HepG2 (cell line): ENCODE results near the gene RAB3A. TPM values are rescaled to one million over a fixed set of nuclear protein-coding genes. Genes with fewer than 3 reads are reported as not detected.

Experiments used
- ASH2L ChIP-seq: fragments of 300-600, 200-600 bp; sonication (generic); IDR thresholded peaks from 2 replicates; pipeline ENCODE4 v1.7.0; 2017; ENCODE audit warnings: low read depth, mild to moderate bottlenecking, moderate library complexity, mixed read lengths, low read length; ENCODE audit not compliant: insufficient read length
- CAMTA2 ChIP-seq: sonication (generic); formaldehyde crosslinking; IDR thresholded peaks from 2 replicates; pipeline ENCODE4 v1.4.0; 2020; ENCODE audit warnings: mild to moderate bottlenecking, missing genetic modification reagents, borderline replicate concordance
- MIER2 ChIP-seq: IDR thresholded peaks from 2 replicates; pipeline ENCODE4 v1.6.1; 2016; ENCODE audit warnings: missing biosample characterization, missing genetic modification reagents
- MNT ChIP-seq: fragments of 450-650 bp; IDR thresholded peaks from 2 replicates; pipeline ENCODE4 v1.6.1; 2016
- MTF2 ChIP-seq: sonication (generic); formaldehyde crosslinking; IDR thresholded peaks from 2 replicates; pipeline ENCODE4 v1.5.0; 2020; ENCODE audit warnings: missing genetic modification reagents, borderline replicate concordance
- MXI1 ChIP-seq: IDR thresholded peaks from 3 replicates; pipeline ENCODE4 v1.6.1; 2012; ENCODE audit warnings: low read depth, low read length, inconsistent platforms, borderline replicate concordance
- NFATC3 ChIP-seq: sonication (generic); formaldehyde crosslinking; IDR thresholded peaks from 2 replicates; pipeline ENCODE4 v1.5.1; 2020; ENCODE audit warnings: mild to moderate bottlenecking, missing genetic modification reagents
- REXO4 ChIP-seq: sonication (generic); formaldehyde crosslinking; IDR thresholded peaks from 2 replicates; pipeline ENCODE4 v1.8.0; 2022; ENCODE audit warnings: missing genetic modification reagents, mild to moderate bottlenecking, borderline replicate concordance
- RFXAP ChIP-seq: sonication (generic); formaldehyde crosslinking; IDR thresholded peaks from 2 replicates; pipeline ENCODE4 v1.4.0; 2020; ENCODE audit warnings: missing genetic modification reagents, borderline replicate concordance
- SP1 ChIP-seq, 2 experiments: fragments of 450-650 bp in 1 of 2; sonication (generic) in 1 of 2; formaldehyde crosslinking in 1 of 2; IDR thresholded peaks; 2 replicates each; pipeline versions ENCODE4 v1.4.0 to v1.6.1; 2016 to 2020; ENCODE audit warnings: missing genetic modification reagents in 1 of 2
- ZMYM3 ChIP-seq: sonication (generic); formaldehyde crosslinking; IDR thresholded peaks from 2 replicates; pipeline ENCODE4 v1.5.1; 2020; ENCODE audit warnings: mild to moderate bottlenecking, missing genetic modification reagents
- ZMYM4 ChIP-seq: sonication (generic); formaldehyde crosslinking; IDR thresholded peaks from 2 replicates; pipeline ENCODE4 v1.8.1; 2023; ENCODE audit warnings: mild to moderate bottlenecking, missing genetic modification reagents
- ZNF124 ChIP-seq: sonication (generic); formaldehyde crosslinking; IDR thresholded peaks from 2 replicates; pipeline ENCODE4 v1.4.0; 2020; ENCODE audit warnings: missing genetic modification reagents
- ZNF318 ChIP-seq: sonication (generic); formaldehyde crosslinking; IDR thresholded peaks from 2 replicates; pipeline ENCODE4 v1.4.0; 2020; ENCODE audit warnings: mild to moderate bottlenecking, missing genetic modification reagents
- ZNF367 ChIP-seq: sonication (generic); formaldehyde crosslinking; IDR thresholded peaks from 2 replicates; pipeline ENCODE4 v1.4.0; 2020; ENCODE audit warnings: missing genetic modification reagents, borderline replicate concordance
- ZNF570 ChIP-seq: sonication (generic); formaldehyde crosslinking; IDR thresholded peaks from 2 replicates; pipeline ENCODE4 v1.4.0; 2020; ENCODE audit warnings: mild to moderate bottlenecking, missing genetic modification reagents, borderline replicate concordance
- ZNF737 ChIP-seq: sonication (generic); formaldehyde crosslinking; IDR thresholded peaks from 2 replicates; pipeline ENCODE4 v1.5.0; 2020; ENCODE audit warnings: missing genetic modification reagents, mild to moderate bottlenecking, borderline replicate concordance
- ZNF800 ChIP-seq: sonication (generic); formaldehyde crosslinking; IDR thresholded peaks from 2 replicates; pipeline ENCODE4 v1.4.0; 2020; ENCODE audit warnings: missing genetic modification reagents
- polyA plus RNA-seq, 8 experiments: library from polyadenylated mRNA; depleted of rRNA in 3 of 8; stranded (reverse) in 7 of 8; unstranded in 1 of 8; fragments of >200 nt; fragmentation: Illumina TruSeq in 4 of 8; extraction: Trizol in 4 of 8; gene quantifications; 2 replicates each; pipeline versions ENCODE4 v1.2.1 to v1.2.3, GENCODE V29; 2011 to 2016; ENCODE audit warnings: low read depth in 4 of 8, missing spikeins in 1 of 8, mixed read lengths in 1 of 8; ENCODE audit not compliant: insufficient read depth in 1 of 8
- total RNA-seq, 5 experiments: library from RNA; depleted of rRNA; stranded (reverse); fragments of >200 nt; fragmentation: Illumina TruSeq; extraction: Trizol; gene quantifications; 2 replicates each; pipeline ENCODE4 v1.2.3, GENCODE V29; 2016; ENCODE audit warnings: low read depth in 1 of 5

The RAB3A gene
- total and polyA plus RNA-seq, 2 of the 13 experiments (the other 11 are each of a cell fraction or from before 2014, with no cell fraction given), result 0.58 to 0.98 TPM

GRCh38 chr19:18192673-18193387 is 11.0 kb downstream of the RAB3A start, which contains the start of gene MPV17L2 (continued):
- TF ChIP-seq ZNF318 (CRISPR knock-in tag) (no peak), ZNF124 (CRISPR knock-in tag) (0 out of 2 replicates have a peak, but pooled peaks have one; percentile 44), MTF2 (CRISPR knock-in tag) (no peak), ZNF570 (CRISPR knock-in tag) (no peak), ZMYM3 (CRISPR knock-in tag) (no peak), NFATC3 (CRISPR knock-in tag) (no peak), CAMTA2 (CRISPR knock-in tag) (no peak), ZNF737 (CRISPR knock-in tag) (no peak), SP1 (IDR thresholded peaks at IDR 0.05) (peak; percentile 93), SP1 (CRISPR knock-in tag; IDR thresholded peaks at IDR 0.05) (peak; percentile 98), MNT (peak; percentile 40), ZMYM4 (CRISPR knock-in tag) (peak; percentile 81), RFXAP (CRISPR knock-in tag) (peak; percentile 99), ZNF800 (CRISPR knock-in tag) (0 out of 2 replicates have a peak, but pooled peaks have one; percentile 54), REXO4 (no peak), ZNF367 (CRISPR knock-in tag) (no peak), ASH2L (peak; percentile 21), MIER2 (CRISPR knock-in tag) (no peak), MXI1 (peak; percentile 89; the same call in 2 of the 3 replicates)
